ENCODE data around the gene KIAA0040.
"Not testable (repeated sequence)": the region's sequence is repeated elsewhere in the genome, so short reads cannot be mapped to it uniquely, and the experiment has no call there.

The KIAA0040 gene

DNA sequence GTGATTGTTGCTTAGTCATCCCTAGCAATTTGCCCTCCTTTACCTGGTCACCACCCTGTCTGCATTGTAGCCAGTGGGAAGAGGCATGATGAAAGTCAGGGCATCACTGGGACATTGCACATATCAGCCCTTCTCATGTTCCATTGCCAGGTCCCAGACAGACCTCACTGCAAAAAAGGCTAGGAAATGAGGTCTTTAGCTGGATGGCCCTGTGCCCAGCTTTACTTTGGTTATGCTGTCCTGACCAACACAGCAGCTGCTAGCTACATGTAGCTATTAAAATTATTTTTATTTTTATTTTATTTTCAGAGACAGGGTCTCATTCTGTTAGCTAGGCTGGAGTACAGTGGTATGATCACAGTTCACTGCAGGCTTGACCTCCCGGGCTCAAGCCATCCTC, 72.1 kb downstream of the KIAA0040 start:
- Histone ChIP-seq H3K9me3 (ENCODE audit: severe bottlenecking) (no peaks in the 10 kb centered on the region), H3K27me3 (ENCODE audit: insufficient read depth, low read depth, severe bottlenecking) (no peaks in the 10 kb centered on the region), H3K4me3 (ENCODE audit: low read depth, low read length) (no peak overlapping the region), H3K27ac (no peak overlapping the region), H3K36me3 (no peaks in the 10 kb centered on the region)
- no peak for DNase-seq
- TF ChIP-seq CTCF (IDR thresholded peaks at IDR 0.05; ENCODE audit: low read depth, low read length) = no peak

DNA sequence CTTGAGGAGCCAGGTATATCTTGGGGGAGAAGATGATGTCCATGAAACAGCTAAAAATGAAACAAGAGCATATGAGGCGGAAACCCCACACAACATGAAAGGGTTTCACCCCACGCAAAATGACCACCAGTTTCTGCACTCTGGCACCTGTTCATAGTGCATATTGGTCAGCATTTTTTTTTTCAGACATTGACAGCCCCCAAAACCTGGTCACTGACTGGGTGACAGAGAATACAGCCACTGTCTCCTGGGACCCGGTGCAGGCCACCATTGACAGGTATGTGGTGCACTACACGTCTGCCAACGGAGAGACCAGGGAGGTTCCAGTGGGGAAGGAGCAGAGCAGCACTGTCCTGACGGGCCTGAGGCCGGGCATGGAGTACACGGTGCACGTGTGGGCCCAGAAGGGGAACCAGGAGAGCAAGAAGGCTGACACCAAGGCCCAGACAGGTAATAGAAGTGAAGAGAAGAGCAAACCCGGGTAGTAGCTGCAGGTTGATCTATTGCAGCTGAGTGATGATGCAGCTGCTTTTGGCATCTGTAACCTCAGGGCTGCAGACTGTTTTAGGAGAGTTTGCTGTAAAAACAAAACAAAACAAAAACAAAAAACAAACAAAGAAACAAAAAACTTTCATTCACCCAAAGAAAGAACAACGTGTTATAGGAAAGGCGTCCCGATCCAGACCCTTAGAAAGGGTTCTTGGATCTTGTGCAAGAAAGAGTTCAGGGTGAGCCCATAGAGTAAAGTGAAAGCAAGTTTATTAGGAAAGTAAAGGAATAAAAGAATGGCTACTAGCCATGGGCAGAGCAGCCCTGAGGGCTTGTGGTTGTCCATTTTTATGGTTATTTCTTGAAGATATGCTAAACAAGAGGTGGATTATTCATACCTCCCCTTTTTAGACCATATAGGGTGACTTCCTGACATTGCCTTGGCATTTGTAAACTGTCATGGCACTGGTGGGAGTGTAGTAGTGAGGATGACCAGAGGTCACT, 73.9 kb downstream of the KIAA0040 start:
- Histone ChIP-seq H3K4me3 (ENCODE audit: low read depth, low read length) (no peak overlapping the region), H3K27me3 (ENCODE audit: insufficient read depth, low read depth, severe bottlenecking) (no peaks in the 10 kb centered on the region), H3K9me3 (ENCODE audit: severe bottlenecking) (no peaks in the 10 kb centered on the region), H3K36me3 (no peaks in the 10 kb centered on the region), H3K27ac (no peak overlapping the region)
- TF ChIP-seq CTCF (IDR thresholded peaks at IDR 0.05; ENCODE audit: low read depth, low read length) = no peak
- DNase-seq = no peak

GRCh38 chr1:175116903-175117302, 75.7 kb downstream of the KIAA0040 start:
- Histone ChIP-seq H3K36me3 (no peaks in the 10 kb centered on the region), H3K9me3 (ENCODE audit: severe bottlenecking) (peaks cover 9% of the 10 kb centered on the region), H3K27ac (no peak overlapping the region), H3K27me3 (ENCODE audit: insufficient read depth, low read depth, severe bottlenecking) (no peaks in the 10 kb centered on the region), H3K4me3 (ENCODE audit: low read depth, low read length) (no peak overlapping the region)
- DNase-seq = no peak
- no peak for TF ChIP-seq CTCF (IDR thresholded peaks at IDR 0.05; ENCODE audit: low read depth, low read length)

DNA sequence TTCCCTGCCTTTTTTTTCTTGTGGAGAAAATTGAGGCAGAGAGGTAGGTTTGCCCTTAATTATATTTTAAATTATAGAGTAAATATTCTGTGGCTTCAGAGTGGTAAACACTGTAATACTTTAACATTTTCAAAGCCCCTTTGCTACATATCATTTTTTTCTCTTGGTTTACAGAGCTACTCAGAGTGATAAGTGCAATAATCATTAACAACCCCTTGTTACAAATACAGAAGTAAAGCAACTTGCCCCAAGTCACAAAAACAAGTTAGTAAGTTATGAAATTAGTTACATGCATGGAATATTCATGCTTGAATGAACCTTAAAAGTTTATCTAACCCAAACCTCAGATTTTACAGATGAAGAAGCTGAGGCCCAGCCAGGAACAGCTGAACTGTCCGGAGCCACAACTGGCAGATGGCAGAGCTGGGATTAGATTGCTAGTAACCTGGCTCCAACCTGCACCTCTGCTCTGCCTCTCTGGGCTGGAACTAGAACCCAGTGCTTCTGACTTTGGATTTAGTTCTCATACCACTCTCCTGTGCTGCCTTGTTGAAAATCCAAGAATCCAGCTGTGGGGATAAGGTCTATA, 76.3 kb downstream of the KIAA0040 start:
- Histone ChIP-seq H3K9me3 (ENCODE audit: severe bottlenecking) (peaks cover 9% of the 10 kb centered on the region), H3K27ac (no peak overlapping the region), H3K4me3 (ENCODE audit: low read depth, low read length) (no peak overlapping the region), H3K27me3 (ENCODE audit: insufficient read depth, low read depth, severe bottlenecking) (no peaks in the 10 kb centered on the region), H3K36me3 (no peaks in the 10 kb centered on the region)
- TF ChIP-seq CTCF (IDR thresholded peaks at IDR 0.05; ENCODE audit: low read depth, low read length) = no peak
- no peak for DNase-seq

- peaks cover 9% of the 10 kb centered on the region for H3K9me3 ChIP-seq (ENCODE audit: severe bottlenecking)
- DNase-seq = no peak
- no peak overlapping the region for H3K27ac ChIP-seq
- no peaks in the 10 kb centered on the region for H3K36me3 ChIP-seq
- TF ChIP-seq CTCF (IDR thresholded peaks at IDR 0.05; ENCODE audit: low read depth, low read length) = no peak
- H3K4me3 ChIP-seq (ENCODE audit: low read depth, low read length) = no peak overlapping the region
- no peaks in the 10 kb centered on the region for H3K27me3 ChIP-seq (ENCODE audit: insufficient read depth, low read depth, severe bottlenecking)
Observed at GRCh38 chr1:175114996-175115395, 77.6 kb downstream of the KIAA0040 start.

DNA sequence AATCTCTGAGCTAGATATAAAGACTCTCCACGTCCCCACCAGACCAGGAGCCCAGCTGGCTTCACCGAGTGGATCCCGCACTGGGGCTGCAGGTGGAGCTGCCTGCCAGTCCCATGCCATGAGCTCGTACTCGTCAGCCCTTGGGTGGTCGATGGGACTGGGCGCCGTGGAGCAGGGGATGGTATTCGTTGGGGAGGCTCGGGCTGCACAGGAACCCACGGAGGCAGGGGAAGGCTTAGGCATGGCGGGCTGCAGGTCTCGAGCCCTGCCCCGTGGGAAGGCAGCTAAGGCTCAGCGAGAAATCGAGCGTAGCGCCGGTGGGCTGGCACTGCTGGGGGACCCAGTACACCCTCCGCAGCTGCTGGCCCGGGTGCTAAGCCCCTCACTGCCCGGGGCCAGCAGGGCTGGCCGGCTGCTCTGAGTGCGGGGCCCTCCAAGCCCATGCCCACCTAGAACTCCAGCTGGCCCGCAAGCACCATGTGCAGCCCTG, 84.2 kb downstream of the KIAA0040 start:
- not testable (repeated sequence) for H3K4me3 ChIP-seq (ENCODE audit: low read depth, low read length); H3K27ac ChIP-seq; H3K27me3 ChIP-seq (ENCODE audit: insufficient read depth, low read depth, severe bottlenecking); DNase-seq; H3K36me3 ChIP-seq
- H3K9me3 ChIP-seq (ENCODE audit: severe bottlenecking) = peaks cover 12% of the 10 kb centered on the region
